Measurements from ENCODE around the gene TRIM33.

The TRIM33 gene

DNA sequence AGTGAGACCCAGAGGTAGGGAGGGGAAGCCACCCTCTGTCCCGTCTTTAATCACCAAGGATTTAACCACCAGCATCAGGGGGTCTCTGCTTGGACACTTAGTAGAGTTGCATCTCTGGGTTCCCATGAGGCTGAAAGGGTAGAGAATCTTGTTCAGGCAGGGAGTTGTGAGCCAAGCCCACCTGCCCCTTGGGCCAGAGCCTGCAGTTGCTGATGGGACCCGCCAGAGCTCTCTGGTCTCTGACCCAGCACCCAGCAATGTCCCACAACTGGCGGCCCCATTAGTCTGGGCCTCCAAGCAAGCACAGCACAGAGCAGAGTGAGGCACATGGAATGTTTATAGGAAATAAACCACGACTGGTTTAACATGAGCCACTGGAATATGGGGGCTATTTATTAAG is 166.3 kb downstream of the TRIM33 start:
- Mint-ChIP-seq H3K4me1 (peaks cover 61% of the 10 kb centered on the region), H3K4me3 (no peak overlapping the region), H3K27me3 (ENCODE audit: low read depth, poor library complexity) (peaks cover 5% of the 10 kb centered on the region), H3K27ac (no peak overlapping the region), H3K36me3 (ENCODE audit: low read depth) (peaks cover 4% of the 10 kb centered on the region), H3K9me3 (peaks cover 8% of the 10 kb centered on the region)
- TF ChIP-seq, protein P1, sequence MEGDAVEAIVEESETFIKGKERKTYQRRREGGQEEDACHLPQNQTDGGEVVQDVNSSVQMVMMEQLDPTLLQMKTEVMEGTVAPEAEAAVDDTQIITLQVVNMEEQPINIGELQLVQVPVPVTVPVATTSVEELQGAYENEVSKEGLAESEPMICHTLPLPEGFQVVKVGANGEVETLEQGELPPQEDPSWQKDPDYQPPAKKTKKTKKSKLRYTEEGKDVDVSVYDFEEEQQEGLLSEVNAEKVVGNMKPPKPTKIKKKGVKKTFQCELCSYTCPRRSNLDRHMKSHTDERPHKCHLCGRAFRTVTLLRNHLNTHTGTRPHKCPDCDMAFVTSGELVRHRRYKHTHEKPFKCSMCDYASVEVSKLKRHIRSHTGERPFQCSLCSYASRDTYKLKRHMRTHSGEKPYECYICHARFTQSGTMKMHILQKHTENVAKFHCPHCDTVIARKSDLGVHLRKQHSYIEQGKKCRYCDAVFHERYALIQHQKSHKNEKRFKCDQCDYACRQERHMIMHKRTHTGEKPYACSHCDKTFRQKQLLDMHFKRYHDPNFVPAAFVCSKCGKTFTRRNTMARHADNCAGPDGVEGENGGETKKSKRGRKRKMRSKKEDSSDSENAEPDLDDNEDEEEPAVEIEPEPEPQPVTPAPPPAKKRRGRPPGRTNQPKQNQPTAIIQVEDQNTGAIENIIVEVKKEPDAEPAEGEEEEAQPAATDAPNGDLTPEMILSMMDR (IDR thresholded peaks at IDR 0.05): no peak
- DNase-seq: no peak

All from nephron progenitor cell (in vitro differentiated cells).